Thoracic aorta (tissue), 2 donors: ENCODE measurements around the gene DCTN1. TPM values are rescaled to one million over a fixed set of nuclear protein-coding genes. Genes with fewer than 3 reads are reported as not detected.

ENCODE experiments used
- ATAC-seq: fragments of 150-250 bp; one replicate; pipeline ENCODE4 v1.8.0; 2017; ENCODE audit warnings: low read depth; ENCODE audit not compliant: insufficient number of reproducible peaks, low FRiP score
- DNase-seq: peaks from one replicate; pipeline ENCODE4 v3.0.0-alpha.2; 2020; ENCODE audit warnings: low spot score
- H3K27ac ChIP-seq, 2 donors: fragments of 200-600 bp; sonication (generic); 1 replicate in 1 of 2; 2 replicates in 1 of 2; pipeline ENCODE4 v1.5.1; 2016; ENCODE audit warnings: mild to moderate bottlenecking in 2 of 2, moderate library complexity in 2 of 2
- H3K27me3 ChIP-seq: fragments of 200-600 bp; sonication (generic); replicated peaks from 2 replicates; pipeline ENCODE4 v1.6.0; 2016; ENCODE audit warnings: mild to moderate bottlenecking; ENCODE audit not compliant: insufficient read depth
- H3K36me3 ChIP-seq: fragments of 200-600 bp; sonication (generic); one replicate; pipeline ENCODE4 v1.5.1; 2016
- H3K4me1 ChIP-seq, 2 donors: fragments of 200-600 bp; sonication (generic); 1 replicate in 1 of 2; 2 replicates in 1 of 2; pipeline versions ENCODE4 v1.5.1 to v1.6.0; 2016; ENCODE audit warnings: low read depth in 2 of 2, mild to moderate bottlenecking in 1 of 2; ENCODE audit not compliant: control insufficient read depth in 1 of 2
- H3K4me3 ChIP-seq: fragments of 200-600 bp; sonication (generic); 2 replicates; pipeline ENCODE4 v1.5.1; 2016; ENCODE audit warnings: mild to moderate bottlenecking
- H3K9me3 ChIP-seq: fragments of 200-600 bp; sonication (generic); 2 replicates; pipeline ENCODE4 v1.5.1; 2016
- total RNA-seq, 2 donors: library from RNA; depleted of rRNA; stranded (reverse); fragments of >200 nt; gene quantifications; one replicate each; pipeline versions ENCODE4 v1.1.0 to v1.2.3, GENCODE V29; 2016
- TF ChIP-seq, protein P1 (sequence below): fragments of 200-600 bp; sonication (generic); IDR thresholded peaks from one replicate; pipeline ENCODE4 v1.5.1; 2019; ENCODE audit warnings: antibody characterized with exemption

DCTN1 gene
- total RNA-seq, 2 donors from 2014 or later = 123 to 332 TPM

- Histone ChIP-seq H3K27ac (no peak overlapping the region), H3K36me3 (peaks cover 14% of the 10 kb centered on the region), H3K4me1 (peaks cover 16 to 53% of the 10 kb centered on the region in 2 donors), H3K9me3 (no peaks in the 10 kb centered on the region), H3K27me3 (no peaks in the 10 kb centered on the region), H3K4me3 (no peak overlapping the region)
- DNase-seq (no peak), ATAC-seq (no peak)
- TF ChIP-seq, protein P1, sequence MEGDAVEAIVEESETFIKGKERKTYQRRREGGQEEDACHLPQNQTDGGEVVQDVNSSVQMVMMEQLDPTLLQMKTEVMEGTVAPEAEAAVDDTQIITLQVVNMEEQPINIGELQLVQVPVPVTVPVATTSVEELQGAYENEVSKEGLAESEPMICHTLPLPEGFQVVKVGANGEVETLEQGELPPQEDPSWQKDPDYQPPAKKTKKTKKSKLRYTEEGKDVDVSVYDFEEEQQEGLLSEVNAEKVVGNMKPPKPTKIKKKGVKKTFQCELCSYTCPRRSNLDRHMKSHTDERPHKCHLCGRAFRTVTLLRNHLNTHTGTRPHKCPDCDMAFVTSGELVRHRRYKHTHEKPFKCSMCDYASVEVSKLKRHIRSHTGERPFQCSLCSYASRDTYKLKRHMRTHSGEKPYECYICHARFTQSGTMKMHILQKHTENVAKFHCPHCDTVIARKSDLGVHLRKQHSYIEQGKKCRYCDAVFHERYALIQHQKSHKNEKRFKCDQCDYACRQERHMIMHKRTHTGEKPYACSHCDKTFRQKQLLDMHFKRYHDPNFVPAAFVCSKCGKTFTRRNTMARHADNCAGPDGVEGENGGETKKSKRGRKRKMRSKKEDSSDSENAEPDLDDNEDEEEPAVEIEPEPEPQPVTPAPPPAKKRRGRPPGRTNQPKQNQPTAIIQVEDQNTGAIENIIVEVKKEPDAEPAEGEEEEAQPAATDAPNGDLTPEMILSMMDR = no peak
These were observed 2.1 kb downstream of the DCTN1 start for GRCh38 chr2:74378007-74378406.

DNA sequence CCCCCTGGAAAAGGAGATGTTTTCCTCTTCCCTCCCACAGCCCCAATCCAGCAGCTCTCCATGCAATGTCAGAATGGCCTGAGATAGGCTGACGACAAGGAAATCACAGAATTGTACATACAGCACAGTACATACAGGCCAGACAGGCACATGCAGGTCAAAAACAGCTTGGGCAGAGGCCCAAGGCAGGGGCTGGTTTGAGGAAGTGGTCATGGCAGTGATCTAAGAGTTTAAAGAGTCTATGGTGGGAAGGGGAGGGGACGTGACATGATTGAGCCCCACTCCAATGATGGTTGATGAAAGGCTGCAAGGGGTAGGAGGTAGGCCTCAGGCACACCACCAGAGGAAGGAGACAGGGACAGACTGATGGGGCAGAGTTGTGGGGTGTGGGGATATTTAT, 4.3 kb downstream of the DCTN1 start:
- H3K36me3 ChIP-seq = peaks cover 21% of the 10 kb centered on the region
- no peaks in the 10 kb centered on the region for H3K27me3 ChIP-seq
- H3K9me3 ChIP-seq = no peaks in the 10 kb centered on the region
- H3K4me1 ChIP-seq = peaks cover 11 to 37% of the 10 kb centered on the region in 2 donors
- ATAC-seq (no peak), DNase-seq (no peak)
- no peak overlapping the region for H3K27ac ChIP-seq
- TF ChIP-seq, protein P1 = no peak
- H3K4me3 ChIP-seq = no peak overlapping the region

DNA sequence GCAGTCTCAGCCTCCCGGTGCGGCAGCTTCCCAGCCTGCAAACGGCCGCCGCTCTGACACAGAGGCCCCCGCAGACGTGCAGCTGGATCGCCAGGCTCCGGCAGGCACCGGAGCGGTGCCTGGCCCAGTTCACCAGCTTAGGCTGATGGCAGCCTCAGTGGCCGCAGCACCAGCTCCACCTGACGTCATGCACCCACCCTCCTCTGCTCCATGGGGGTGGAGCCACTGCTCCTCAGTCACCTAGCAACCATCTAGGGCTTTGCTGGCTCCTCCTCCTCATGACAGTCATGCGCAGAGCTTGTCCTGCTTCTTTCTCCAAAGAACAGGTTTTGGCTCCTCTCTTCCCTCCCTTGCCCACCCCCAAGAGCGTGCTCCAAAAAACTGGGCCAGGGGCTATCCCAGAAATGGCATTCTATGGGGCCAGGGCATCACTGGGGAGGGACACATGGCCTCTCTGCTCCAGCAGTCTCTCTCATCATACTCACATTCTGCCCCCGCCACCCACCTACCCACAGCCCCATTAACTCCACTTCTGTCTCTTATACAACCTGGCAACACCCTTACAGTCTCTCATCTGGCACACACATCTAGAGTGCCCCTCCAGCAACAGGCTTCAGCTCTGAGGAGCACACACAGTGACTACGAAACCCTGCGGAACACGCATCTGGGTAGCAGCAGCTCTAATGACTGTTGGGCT, 5.5 kb downstream of the DCTN1 start:
- DNase-seq = peak; percentile 47
- H3K9me3 ChIP-seq = no peaks in the 10 kb centered on the region
- H3K4me3 ChIP-seq = peak overlapping the region; percentile 60
- TF ChIP-seq, protein P1 = no peak
- no peaks in the 10 kb centered on the region for H3K27me3 ChIP-seq
- peaks cover 33% of the 10 kb centered on the region for H3K36me3 ChIP-seq
- peak overlapping the region in 1 of 2 donors; percentile 27 for H3K27ac ChIP-seq
- H3K4me1 ChIP-seq = peaks cover 5 to 25% of the 10 kb centered on the region in 2 donors
- peak; percentile 60 for ATAC-seq

DNA sequence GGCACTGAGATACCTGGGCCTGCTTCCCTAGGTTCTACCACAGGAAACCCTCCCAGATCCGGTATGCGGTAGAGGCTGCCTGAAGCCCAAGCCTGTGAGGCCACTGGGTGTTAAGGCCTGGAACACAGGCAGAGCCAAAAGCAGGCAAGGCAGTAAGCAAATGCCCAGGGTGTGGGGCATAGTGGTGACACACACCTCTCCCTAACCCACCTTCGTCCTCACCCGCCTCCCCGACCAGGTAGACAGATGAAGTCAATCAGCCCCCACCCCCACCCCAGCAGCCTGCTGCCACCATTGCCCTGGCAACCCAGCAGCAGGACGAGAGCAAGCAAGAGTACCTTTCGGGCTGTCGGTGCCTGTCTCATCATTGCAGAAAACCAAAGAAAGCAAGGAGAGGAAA, 6.1 kb downstream of the DCTN1 start:
- DNase-seq (no peak), ATAC-seq (no peak)
- Histone ChIP-seq H3K27ac (peak overlapping the region in 1 of 2 donors; percentile 27), H3K4me1 (peaks cover 5 to 20% of the 10 kb centered on the region in 2 donors), H3K36me3 (peaks cover 39% of the 10 kb centered on the region), H3K27me3 (no peaks in the 10 kb centered on the region), H3K4me3 (peak overlapping the region; percentile 60), H3K9me3 (no peaks in the 10 kb centered on the region)
- TF ChIP-seq, protein P1 = no peak

- no peak overlapping the region for H3K27ac ChIP-seq
- H3K27me3 ChIP-seq = no peaks in the 10 kb centered on the region
- no peak for ATAC-seq
- H3K9me3 ChIP-seq = no peaks in the 10 kb centered on the region
- H3K36me3 ChIP-seq = peaks cover 46% of the 10 kb centered on the region
- H3K4me1 ChIP-seq = peaks cover 5 to 20% of the 10 kb centered on the region in 2 donors
- TF ChIP-seq, protein P1 = no peak
- no peak overlapping the region for H3K4me3 ChIP-seq
- DNase-seq = no peak
These were observed 6.9 kb downstream of the DCTN1 start for GRCh38 chr2:74373221-74373676.
